ENCODE measurements around the gene CCDC177. TPM values are rescaled to one million over a fixed set of nuclear protein-coding genes. Genes with fewer than 3 reads are reported as not detected.

Gene CCDC177
- total RNA-seq, 6 experiments from 2014 or later: 0.06 to 0.11 (median 0.07) TPM; not detected in 3

DNA sequence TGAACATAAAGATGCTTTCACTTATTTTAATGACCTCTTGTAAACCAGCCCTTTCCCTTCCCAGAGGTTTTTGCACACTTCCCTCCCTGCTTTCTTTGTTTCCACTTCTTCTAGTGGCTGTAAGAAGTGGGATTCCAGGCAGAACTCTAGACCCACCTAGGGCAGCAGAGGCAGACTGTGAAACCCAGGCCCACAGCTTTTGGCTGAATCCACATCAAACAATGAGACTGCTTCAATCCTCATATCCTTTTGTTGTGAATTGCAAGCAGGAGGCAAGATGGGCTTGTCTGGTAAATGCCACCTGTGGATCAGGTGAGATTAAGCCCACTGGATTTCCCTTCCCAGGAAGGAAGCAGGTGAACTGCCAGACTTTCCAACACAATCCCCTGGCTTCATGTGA lies 12.8 kb downstream of the CCDC177 start:
- H3K4me3 ChIP-seq: no peak overlapping the region
- H3K27me3 ChIP-seq: no peaks in the 10 kb centered on the region
- H3K27ac ChIP-seq: no peak overlapping the region
- intact Hi-C loops (cut with DNase I): no loop called here
- H3K4me1 ChIP-seq: no peaks in the 10 kb centered on the region
- DNase-seq (no peak), ATAC-seq (no peak)
- H3K9me3 ChIP-seq: no peaks in the 10 kb centered on the region
- no peak for TF ChIP-seq POLR2A (IDR thresholded peaks at IDR 0.05)
- TF ChIP-seq, protein P1, sequence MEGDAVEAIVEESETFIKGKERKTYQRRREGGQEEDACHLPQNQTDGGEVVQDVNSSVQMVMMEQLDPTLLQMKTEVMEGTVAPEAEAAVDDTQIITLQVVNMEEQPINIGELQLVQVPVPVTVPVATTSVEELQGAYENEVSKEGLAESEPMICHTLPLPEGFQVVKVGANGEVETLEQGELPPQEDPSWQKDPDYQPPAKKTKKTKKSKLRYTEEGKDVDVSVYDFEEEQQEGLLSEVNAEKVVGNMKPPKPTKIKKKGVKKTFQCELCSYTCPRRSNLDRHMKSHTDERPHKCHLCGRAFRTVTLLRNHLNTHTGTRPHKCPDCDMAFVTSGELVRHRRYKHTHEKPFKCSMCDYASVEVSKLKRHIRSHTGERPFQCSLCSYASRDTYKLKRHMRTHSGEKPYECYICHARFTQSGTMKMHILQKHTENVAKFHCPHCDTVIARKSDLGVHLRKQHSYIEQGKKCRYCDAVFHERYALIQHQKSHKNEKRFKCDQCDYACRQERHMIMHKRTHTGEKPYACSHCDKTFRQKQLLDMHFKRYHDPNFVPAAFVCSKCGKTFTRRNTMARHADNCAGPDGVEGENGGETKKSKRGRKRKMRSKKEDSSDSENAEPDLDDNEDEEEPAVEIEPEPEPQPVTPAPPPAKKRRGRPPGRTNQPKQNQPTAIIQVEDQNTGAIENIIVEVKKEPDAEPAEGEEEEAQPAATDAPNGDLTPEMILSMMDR (IDR thresholded peaks at IDR 0.05): no peak
- no peaks in the 10 kb centered on the region for H3K36me3 ChIP-seq

DNA sequence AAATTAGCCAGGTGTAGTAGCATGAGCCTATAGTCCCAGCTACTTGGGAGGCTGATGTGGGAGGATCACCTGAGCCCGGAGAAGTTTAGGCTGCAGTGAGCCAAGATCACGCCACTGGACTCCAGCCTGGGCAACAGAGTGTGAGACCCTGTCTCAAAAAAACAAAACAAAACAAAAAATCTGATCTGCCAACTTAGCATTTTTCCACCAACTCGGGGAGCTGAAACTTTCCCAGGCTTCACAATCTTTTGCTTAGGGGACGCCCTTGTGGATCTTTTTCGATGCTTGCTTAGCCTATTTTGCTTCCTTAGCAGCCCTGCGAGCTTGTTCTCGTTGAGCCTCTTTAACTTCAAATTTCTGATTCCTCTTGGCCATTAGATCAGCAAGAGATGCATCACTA lies 13.8 kb downstream of the CCDC177 start:
- no peak for DNase-seq
- intact Hi-C loops (cut with DNase I): no loop called here
- TF ChIP-seq POLR2A (IDR thresholded peaks at IDR 0.05): no peak
- TF ChIP-seq, protein P1 (IDR thresholded peaks at IDR 0.05): no peak
- no peaks in the 10 kb centered on the region for H3K4me1 ChIP-seq
- no peaks in the 10 kb centered on the region for H3K36me3 ChIP-seq
- 83% methylated on average over 7 of the region's 7 CpGs for WGBS (ENCODE audit: insufficient coverage, low coverage, low lambda C conversion rate, missing lambda C conversion rate)
- no peak overlapping the region for H3K4me3 ChIP-seq
- no peaks in the 10 kb centered on the region for H3K27me3 ChIP-seq
- no peaks in the 10 kb centered on the region for H3K9me3 ChIP-seq
- ATAC-seq: no peak
- no peak overlapping the region for H3K27ac ChIP-seq

DNA sequence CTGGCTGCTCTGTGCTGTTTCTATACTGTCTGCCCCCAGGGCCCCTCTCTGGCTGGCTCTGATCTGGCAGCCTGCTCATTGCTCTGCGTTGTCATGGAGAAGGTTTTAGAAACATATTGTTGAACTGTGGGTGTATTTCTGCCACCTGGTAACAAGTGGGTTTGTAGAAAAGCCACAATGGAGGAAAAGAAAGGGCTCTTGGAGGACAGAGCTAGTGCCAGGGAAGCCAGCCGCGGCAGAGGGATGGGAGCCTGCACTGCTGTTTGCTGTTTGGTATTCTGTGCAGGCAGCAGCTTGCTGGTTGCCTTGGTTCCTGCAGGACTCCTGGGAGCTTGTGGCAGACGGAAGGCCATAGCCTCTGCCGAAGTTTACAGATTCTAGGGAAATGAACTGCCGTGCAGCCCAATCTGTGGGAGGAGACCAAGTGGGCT lies 15.1 kb downstream of the CCDC177 start:
- 54% methylated on average over 3 of the region's 6 CpGs for WGBS (ENCODE audit: insufficient coverage, low coverage, low lambda C conversion rate, missing lambda C conversion rate)
- Histone ChIP-seq H3K4me3 (no peak overlapping the region), H3K9me3 (no peaks in the 10 kb centered on the region), H3K27ac (no peak overlapping the region), H3K27me3 (no peaks in the 10 kb centered on the region), H3K36me3 (no peaks in the 10 kb centered on the region), H3K4me1 (no peaks in the 10 kb centered on the region)
- intact Hi-C loops (cut with DNase I): no loop called here
- DNase-seq: no peak
- ATAC-seq: no peak
- no peak for TF ChIP-seq POLR2A (IDR thresholded peaks at IDR 0.05)
- TF ChIP-seq, protein P1 (IDR thresholded peaks at IDR 0.05): no peak

DNA sequence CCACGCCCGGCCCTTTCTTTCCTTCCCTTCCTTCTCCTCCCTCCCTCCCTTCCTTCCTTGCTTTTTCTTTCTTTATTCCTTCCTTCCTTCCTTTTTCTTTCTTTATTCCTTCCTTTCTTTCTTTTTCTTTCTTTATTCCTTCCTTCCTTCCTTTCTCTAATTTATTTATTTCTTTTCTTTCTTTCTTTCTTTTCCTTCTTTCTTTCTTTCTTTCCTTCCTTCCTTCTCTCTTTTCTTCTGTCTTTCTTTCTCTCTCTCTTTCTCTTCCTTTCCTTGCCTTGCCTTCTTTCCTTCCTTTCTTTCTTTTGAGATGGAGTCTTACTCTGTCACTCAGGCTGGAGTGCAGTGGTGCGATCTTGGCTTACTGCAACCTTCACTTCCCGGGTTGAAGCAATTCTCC lies 15.9 kb downstream of the CCDC177 start:
- no peaks in the 10 kb centered on the region for H3K27me3 ChIP-seq
- no peaks in the 10 kb centered on the region for H3K4me1 ChIP-seq
- H3K4me3 ChIP-seq: no peak overlapping the region
- no peak overlapping the region for H3K27ac ChIP-seq
- H3K9me3 ChIP-seq: no peaks in the 10 kb centered on the region
- DNase-seq (no peak), ATAC-seq (no peak)
- intact Hi-C loops (cut with DNase I): no loop called here
- 83% methylated on average over 4 of the region's 4 CpGs for WGBS (ENCODE audit: insufficient coverage, low coverage, low lambda C conversion rate, missing lambda C conversion rate)
- no peaks in the 10 kb centered on the region for H3K36me3 ChIP-seq
- TF ChIP-seq, protein P1 (IDR thresholded peaks at IDR 0.05): no peak
- no peak for TF ChIP-seq POLR2A (IDR thresholded peaks at IDR 0.05)

DNA sequence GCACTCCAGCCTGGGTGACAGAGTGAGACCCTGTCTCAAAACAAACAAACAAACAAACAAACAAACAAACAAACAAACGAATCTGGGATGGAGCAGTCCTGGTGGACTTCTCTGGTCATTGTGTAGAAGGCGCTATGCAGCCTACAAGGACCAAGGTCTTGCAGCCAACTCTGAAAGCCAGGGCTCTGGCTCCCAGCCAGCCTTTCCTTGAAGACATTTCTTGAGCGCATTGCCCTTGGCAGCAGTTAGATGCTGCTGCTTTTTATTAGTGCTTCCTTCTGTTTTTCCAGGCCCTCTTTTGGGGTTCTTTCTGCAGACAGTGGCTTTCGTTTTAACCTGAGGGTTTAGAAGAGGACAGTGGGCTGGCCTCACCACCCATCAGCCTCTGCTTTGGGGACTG lies 20.2 kb downstream of the CCDC177 start:
- intact Hi-C loops (cut with DNase I): no loop called here
- ATAC-seq: no peak
- Histone ChIP-seq H3K27ac (no peak overlapping the region), H3K4me1 (no peaks in the 10 kb centered on the region), H3K4me3 (no peak overlapping the region), H3K36me3 (no peaks in the 10 kb centered on the region), H3K27me3 (no peaks in the 10 kb centered on the region), H3K9me3 (no peaks in the 10 kb centered on the region)
- no peak for DNase-seq
- 50% methylated on average over 1 of the region's 4 CpGs for WGBS (ENCODE audit: insufficient coverage, low coverage, low lambda C conversion rate, missing lambda C conversion rate)
- TF ChIP-seq POLR2A (IDR thresholded peaks at IDR 0.05): no peak
- TF ChIP-seq, protein P1 (IDR thresholded peaks at IDR 0.05): no peak

All from right lobe of liver (tissue), 6 donors.